HCT116 (cell line): ENCODE measurements around the gene CCDC126. TPM values are rescaled to one million over a fixed set of nuclear protein-coding genes. Genes with fewer than 3 reads are reported as not detected.

Experiments
- ATAC-seq: fragments of 200-7000 bp; cut with Tn5 transposase; 2 replicates; pipeline ENCODE4 v1.9.1; 2020; ENCODE audit warnings: mild to moderate bottlenecking, moderate library complexity
- BruUV-seq: library from RNA; stranded (reverse); fragments of 400-500 nt; replicated peaks from 2 replicates; lab custom pipeline; 2021; lab: Mats Ljungman, UMichigan
- CTCF ChIA-PET: fragments of 300-600 bp; sonication (Branson Sonifier 250); formaldehyde crosslinking; loops from one replicate; lab custom pipeline; 2021; ENCODE audit warnings: antibody characterized with exemption; lab: Charles Lee
- POLR2A ChIA-PET: fragments of 300-600, 350-600 bp; sonication (Branson Sonifier 250); formaldehyde crosslinking; loops from one replicate; lab custom pipeline; 2021; ENCODE audit warnings: antibody characterized with exemption; lab: Charles Lee
- RAD21 ChIA-PET, 2 experiments: fragments of 300-600 bp; sonication (Branson Sonifier 250); formaldehyde crosslinking; loops; one replicate each; lab custom pipeline; 2023; ENCODE audit warnings: low total read pairs in 2 of 2; ENCODE audit not compliant: uncharacterized antibody in 2 of 2, unreplicated experiment in 2 of 2, low non-redundant PET in 1 of 2; lab: Charles Lee
- DNase-seq: peaks from one replicate; pipeline ENCODE4 v3.0.0-alpha.2; 2010; ENCODE audit warnings: low read depth, low spot score
- H2AFZ ChIP-seq: fragments of 200-600 bp; shearing (Covaris generic), sonication (generic); 2 replicates; pipeline ENCODE4 v1.6.1; 2017; ENCODE audit warnings: low read depth, mixed run types, mixed read lengths, antibody characterized with exemption, low read length; ENCODE audit not compliant: poor library complexity, severe bottlenecking
- H3K27ac ChIP-seq: 2 replicates; pipeline ENCODE4 v1.5.1; 2012; ENCODE audit warnings: low read depth, low read length
- H3K27me3 ChIP-seq: fragments of 200-600 bp; sonication (generic); 2 replicates; pipeline ENCODE4 v1.6.1; 2016; ENCODE audit warnings: mixed run types, low read length, mixed read lengths; ENCODE audit not compliant: insufficient read depth
- H3K36me3 ChIP-seq, 2 experiments: fragments of 200-500 bp in 1 of 2; fragments of 200-600 bp in 1 of 2; sonication (Bioruptor generic) in 1 of 2; sonication (generic) in 1 of 2; 2 replicates each; pipeline versions ENCODE4 v1.5.1 to v1.6.1; 2014 to 2016; ENCODE audit warnings: low read length in 2 of 2, inconsistent platforms in 1 of 2, mixed read lengths in 1 of 2, mixed run types in 1 of 2; ENCODE audit not compliant: insufficient read depth in 2 of 2, control insufficient read depth in 1 of 2
- H3K4me1 ChIP-seq, 2 experiments: fragments of 200-600 bp in 1 of 2; sonication (generic) in 1 of 2; 2 replicates each; pipeline versions ENCODE4 v1.5.1 to v1.6.1; 2012 to 2017; ENCODE audit warnings: low read length in 2 of 2, inconsistent platforms in 1 of 2, mild to moderate bottlenecking in 1 of 2, mixed read lengths in 1 of 2, mixed run types in 1 of 2, moderate library complexity in 1 of 2; ENCODE audit not compliant: insufficient read depth in 2 of 2, control insufficient read depth in 1 of 2
- H3K4me2 ChIP-seq: fragments of 200-600 bp; sonication (generic); 2 replicates; pipeline ENCODE4 v1.6.1; 2017; ENCODE audit warnings: mixed run types, low read length, mixed read lengths
- H3K4me3 ChIP-seq, 2 experiments: fragments of 200-600 bp in 1 of 2; sonication (generic) in 1 of 2; replicated peaks in 1 of 2; 2 replicates each; pipeline ENCODE4 v1.5.1; 2011 to 2016; ENCODE audit warnings: low read length in 2 of 2, control low read depth in 1 of 2, low read depth in 1 of 2, mild to moderate bottlenecking in 1 of 2, mixed read lengths in 1 of 2, mixed run types in 1 of 2
- H3K79me2 ChIP-seq: fragments of 200-600 bp; sonication (generic); 2 replicates; pipeline ENCODE4 v1.6.1; 2017; ENCODE audit warnings: mild to moderate bottlenecking, mixed run types, low read length, moderate library complexity, mixed read lengths; ENCODE audit not compliant: insufficient read depth
- H3K9ac ChIP-seq: fragments of 200-600 bp; sonication (generic); 2 replicates; pipeline ENCODE4 v1.6.1; 2016; ENCODE audit warnings: low read length, mixed read lengths
- H3K9me2 ChIP-seq: fragments of 200-600 bp; sonication (generic), shearing (Covaris generic); 2 replicates; pipeline ENCODE4 v1.6.1; 2017; ENCODE audit warnings: mixed run types, mild to moderate bottlenecking, moderate library complexity; ENCODE audit not compliant: insufficient read depth
- H3K9me3 ChIP-seq, 2 experiments: fragments of 200-500 bp in 1 of 2; fragments of 200-600 bp in 1 of 2; sonication (Bioruptor generic) in 1 of 2; sonication (generic) in 1 of 2; 2 replicates each; pipeline ENCODE4 v1.6.1; 2014 to 2017; ENCODE audit warnings: low read length in 2 of 2, mixed read lengths in 2 of 2, inconsistent platforms in 1 of 2, low read depth in 1 of 2, mild to moderate bottlenecking in 1 of 2, mixed run types in 1 of 2, moderate library complexity in 1 of 2; ENCODE audit not compliant: control insufficient read depth in 1 of 2, insufficient read depth in 1 of 2
- H4K20me1 ChIP-seq: fragments of 200-600 bp; sonication (generic), shearing (Covaris generic); 2 replicates; pipeline ENCODE4 v1.6.1; 2017; ENCODE audit warnings: mixed run types, mild to moderate bottlenecking, moderate library complexity; ENCODE audit not compliant: insufficient read depth
- ATF3 ChIP-seq: IDR thresholded peaks from 2 replicates; pipeline ENCODE4 v1.6.1; 2012
- CEBPB ChIP-seq: IDR thresholded peaks from 2 replicates; pipeline ENCODE4 v1.6.1; 2012; ENCODE audit warnings: low read depth
- EGR1 ChIP-seq: IDR thresholded peaks from 2 replicates; pipeline ENCODE4 v1.6.1; 2012; ENCODE audit warnings: low read depth
- ELF1 ChIP-seq: IDR thresholded peaks from 2 replicates; pipeline ENCODE4 v1.6.1; 2012; ENCODE audit warnings: low read depth, borderline replicate concordance
- EZH2 ChIP-seq: fragments of 200-600 bp; sonication (generic); IDR thresholded peaks from 2 replicates; pipeline ENCODE4 v1.6.1; 2017; ENCODE audit warnings: antibody characterized with exemption, mixed run types
- JUND ChIP-seq: IDR thresholded peaks from 2 replicates; pipeline ENCODE4 v1.6.1; 2012
- POLR2A ChIP-seq: IDR thresholded peaks from 2 replicates; pipeline ENCODE4 v1.7.0; 2011; ENCODE audit warnings: borderline replicate concordance; ENCODE audit not compliant: insufficient read depth, insufficient read length; ENCODE audit errors: extremely low read depth
- SP1 ChIP-seq: IDR thresholded peaks from 2 replicates; pipeline ENCODE4 v1.6.1; 2012; ENCODE audit warnings: low read depth
- SRF ChIP-seq: IDR thresholded peaks from 2 replicates; pipeline ENCODE4 v1.6.1; 2012; ENCODE audit warnings: low read depth
- TCF7L2 ChIP-seq: IDR thresholded peaks from 2 replicates; pipeline ENCODE4 v1.7.0; 2011; ENCODE audit warnings: borderline replicate concordance, inconsistent platforms; ENCODE audit not compliant: insufficient read depth, insufficient read length; ENCODE audit errors: extremely low read depth
- YY1 ChIP-seq: IDR thresholded peaks from 2 replicates; pipeline ENCODE4 v1.6.1; 2011; ENCODE audit warnings: low read length, low read depth, moderate library complexity, mild to moderate bottlenecking; ENCODE audit not compliant: insufficient replicate concordance; ENCODE audit errors: extremely low read depth
- ZFX ChIP-seq: fragments of 450-650 bp; IDR thresholded peaks from 2 replicates; pipeline ENCODE4 v1.6.1; 2017
- ZNF274 ChIP-seq: fragments of 200-500 bp; sonication (Bioruptor generic); IDR thresholded peaks from 2 replicates; pipeline ENCODE4 v1.6.1; 2014; ENCODE audit warnings: mild to moderate bottlenecking, low read depth, low read length, inconsistent platforms
- intact Hi-C: fragments of 100-400 bp; cut with micrococcal nuclease; formaldehyde crosslinking; loops from 2 replicates; pipeline ENCODE4 v1.10.0; 2022
- total RNA-seq: library from RNA; stranded (reverse); gene quantifications from one replicate; pipeline ENCODE4 v1.2.1, GENCODE V29; 2021; ENCODE audit not compliant: unreplicated experiment
- TF ChIP-seq, protein P1 (sequence below): IDR thresholded peaks from 2 replicates; pipeline ENCODE4 v1.6.1; 2012; ENCODE audit warnings: low read depth
- TF ChIP-seq, protein P2 (sequence below): IDR thresholded peaks from 2 replicates; pipeline ENCODE4 v1.6.1; 2012
- TF ChIP-seq, protein P3 (sequence below), 3 experiments: fragments of 200-600 bp in 1 of 3; sonication (generic) in 1 of 3; IDR thresholded peaks in 2 of 3; conservative IDR thresholded peaks in 1 of 3; 2 replicates each; pipeline ENCODE4 v1.5.1; 2012 to 2017; ENCODE audit warnings: low read depth in 2 of 3, low read length in 2 of 3, antibody characterized with exemption in 1 of 3, borderline replicate concordance in 1 of 3, control low read depth in 1 of 3, mild to moderate bottlenecking in 1 of 3, mixed read lengths in 1 of 3, mixed run types in 1 of 3, moderate library complexity in 1 of 3; ENCODE audit not compliant: insufficient read depth in 1 of 3
- TF ChIP-seq, protein P4 (sequence below): IDR thresholded peaks from 2 replicates; pipeline ENCODE4 v1.6.1; 2011; ENCODE audit warnings: mild to moderate bottlenecking, low read length, moderate library complexity; ENCODE audit not compliant: insufficient replicate concordance; ENCODE audit errors: extremely low read depth

Gene CCDC126
- total RNA-seq, 1 experiment from 2014 or later = 5.0 TPM

DNA sequence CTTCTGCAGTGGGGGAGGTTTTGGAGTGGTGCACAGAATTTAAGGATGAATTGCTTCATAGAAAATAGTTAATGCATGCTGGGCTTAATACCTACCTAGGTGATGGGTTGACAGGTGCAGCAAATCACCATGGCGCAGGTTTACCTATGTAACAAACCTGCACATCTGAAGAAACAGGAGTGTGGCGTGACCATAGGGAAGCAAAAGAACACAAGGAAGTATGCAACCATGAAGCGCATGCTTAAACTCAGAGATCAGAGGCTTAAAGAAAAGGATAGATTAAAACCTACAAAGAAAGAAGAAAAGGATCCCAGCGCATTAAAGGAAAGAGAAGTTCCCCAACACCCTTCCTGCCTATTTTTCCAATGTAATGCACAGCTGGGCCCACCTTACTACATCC, 22.0 kb downstream of the CCDC126 start:
- Histone ChIP-seq H3K4me3 (no peak overlapping the region), H3K4me2 (no peak overlapping the region), H3K27ac (no peak overlapping the region), H3K9me3 (0 out of 4 replicates have a peak, but pooled peaks cover 0 to 5% of the 10 kb centered on the region in 2 experiments), H3K36me3 (no peaks in the 10 kb centered on the region), H3K27me3 (no peaks in the 10 kb centered on the region), H2AFZ (no peak overlapping the region), H3K79me2 (no peaks in the 10 kb centered on the region), H3K4me1 (no peaks in the 10 kb centered on the region), H4K20me1 (no peaks in the 10 kb centered on the region), H3K9ac (no peak overlapping the region), H3K9me2 (no peaks in the 10 kb centered on the region)
- BruUV-seq = no TSS peak
- no peak for TF ChIP-seq ATF3
- TF ChIP-seq, protein P1, sequence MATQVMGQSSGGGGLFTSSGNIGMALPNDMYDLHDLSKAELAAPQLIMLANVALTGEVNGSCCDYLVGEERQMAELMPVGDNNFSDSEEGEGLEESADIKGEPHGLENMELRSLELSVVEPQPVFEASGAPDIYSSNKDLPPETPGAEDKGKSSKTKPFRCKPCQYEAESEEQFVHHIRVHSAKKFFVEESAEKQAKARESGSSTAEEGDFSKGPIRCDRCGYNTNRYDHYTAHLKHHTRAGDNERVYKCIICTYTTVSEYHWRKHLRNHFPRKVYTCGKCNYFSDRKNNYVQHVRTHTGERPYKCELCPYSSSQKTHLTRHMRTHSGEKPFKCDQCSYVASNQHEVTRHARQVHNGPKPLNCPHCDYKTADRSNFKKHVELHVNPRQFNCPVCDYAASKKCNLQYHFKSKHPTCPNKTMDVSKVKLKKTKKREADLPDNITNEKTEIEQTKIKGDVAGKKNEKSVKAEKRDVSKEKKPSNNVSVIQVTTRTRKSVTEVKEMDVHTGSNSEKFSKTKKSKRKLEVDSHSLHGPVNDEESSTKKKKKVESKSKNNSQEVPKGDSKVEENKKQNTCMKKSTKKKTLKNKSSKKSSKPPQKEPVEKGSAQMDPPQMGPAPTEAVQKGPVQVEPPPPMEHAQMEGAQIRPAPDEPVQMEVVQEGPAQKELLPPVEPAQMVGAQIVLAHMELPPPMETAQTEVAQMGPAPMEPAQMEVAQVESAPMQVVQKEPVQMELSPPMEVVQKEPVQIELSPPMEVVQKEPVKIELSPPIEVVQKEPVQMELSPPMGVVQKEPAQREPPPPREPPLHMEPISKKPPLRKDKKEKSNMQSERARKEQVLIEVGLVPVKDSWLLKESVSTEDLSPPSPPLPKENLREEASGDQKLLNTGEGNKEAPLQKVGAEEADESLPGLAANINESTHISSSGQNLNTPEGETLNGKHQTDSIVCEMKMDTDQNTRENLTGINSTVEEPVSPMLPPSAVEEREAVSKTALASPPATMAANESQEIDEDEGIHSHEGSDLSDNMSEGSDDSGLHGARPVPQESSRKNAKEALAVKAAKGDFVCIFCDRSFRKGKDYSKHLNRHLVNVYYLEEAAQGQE = no peak
- TF ChIP-seq TCF7L2 = no peak
- TF ChIP-seq ZNF274 = no peak
- TF ChIP-seq SRF = no peak
- TF ChIP-seq POLR2A = no peak
- TF ChIP-seq, protein P2, sequence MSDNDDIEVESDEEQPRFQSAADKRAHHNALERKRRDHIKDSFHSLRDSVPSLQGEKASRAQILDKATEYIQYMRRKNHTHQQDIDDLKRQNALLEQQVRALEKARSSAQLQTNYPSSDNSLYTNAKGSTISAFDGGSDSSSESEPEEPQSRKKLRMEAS = no peak
- no peak for TF ChIP-seq ZFX
- TF ChIP-seq, protein P3, sequence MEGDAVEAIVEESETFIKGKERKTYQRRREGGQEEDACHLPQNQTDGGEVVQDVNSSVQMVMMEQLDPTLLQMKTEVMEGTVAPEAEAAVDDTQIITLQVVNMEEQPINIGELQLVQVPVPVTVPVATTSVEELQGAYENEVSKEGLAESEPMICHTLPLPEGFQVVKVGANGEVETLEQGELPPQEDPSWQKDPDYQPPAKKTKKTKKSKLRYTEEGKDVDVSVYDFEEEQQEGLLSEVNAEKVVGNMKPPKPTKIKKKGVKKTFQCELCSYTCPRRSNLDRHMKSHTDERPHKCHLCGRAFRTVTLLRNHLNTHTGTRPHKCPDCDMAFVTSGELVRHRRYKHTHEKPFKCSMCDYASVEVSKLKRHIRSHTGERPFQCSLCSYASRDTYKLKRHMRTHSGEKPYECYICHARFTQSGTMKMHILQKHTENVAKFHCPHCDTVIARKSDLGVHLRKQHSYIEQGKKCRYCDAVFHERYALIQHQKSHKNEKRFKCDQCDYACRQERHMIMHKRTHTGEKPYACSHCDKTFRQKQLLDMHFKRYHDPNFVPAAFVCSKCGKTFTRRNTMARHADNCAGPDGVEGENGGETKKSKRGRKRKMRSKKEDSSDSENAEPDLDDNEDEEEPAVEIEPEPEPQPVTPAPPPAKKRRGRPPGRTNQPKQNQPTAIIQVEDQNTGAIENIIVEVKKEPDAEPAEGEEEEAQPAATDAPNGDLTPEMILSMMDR (IDR thresholded peaks at IDR 0.05 in 2 of 3, conservative IDR thresholded peaks at IDR 0.05 in 1 of 3; ENCODE audit: borderline replicate concordance in 1 of 3, insufficient read depth in 1 of 3, low read depth in 2 of 3, low read length in 2 of 3) = no peak
- TF ChIP-seq ELF1 = no peak
- no peak for TF ChIP-seq EZH2
- TF ChIP-seq SP1 = no peak
- no peak for TF ChIP-seq JUND
- TF ChIP-seq CEBPB = no peak
- no peak for TF ChIP-seq YY1
- TF ChIP-seq, protein P4, sequence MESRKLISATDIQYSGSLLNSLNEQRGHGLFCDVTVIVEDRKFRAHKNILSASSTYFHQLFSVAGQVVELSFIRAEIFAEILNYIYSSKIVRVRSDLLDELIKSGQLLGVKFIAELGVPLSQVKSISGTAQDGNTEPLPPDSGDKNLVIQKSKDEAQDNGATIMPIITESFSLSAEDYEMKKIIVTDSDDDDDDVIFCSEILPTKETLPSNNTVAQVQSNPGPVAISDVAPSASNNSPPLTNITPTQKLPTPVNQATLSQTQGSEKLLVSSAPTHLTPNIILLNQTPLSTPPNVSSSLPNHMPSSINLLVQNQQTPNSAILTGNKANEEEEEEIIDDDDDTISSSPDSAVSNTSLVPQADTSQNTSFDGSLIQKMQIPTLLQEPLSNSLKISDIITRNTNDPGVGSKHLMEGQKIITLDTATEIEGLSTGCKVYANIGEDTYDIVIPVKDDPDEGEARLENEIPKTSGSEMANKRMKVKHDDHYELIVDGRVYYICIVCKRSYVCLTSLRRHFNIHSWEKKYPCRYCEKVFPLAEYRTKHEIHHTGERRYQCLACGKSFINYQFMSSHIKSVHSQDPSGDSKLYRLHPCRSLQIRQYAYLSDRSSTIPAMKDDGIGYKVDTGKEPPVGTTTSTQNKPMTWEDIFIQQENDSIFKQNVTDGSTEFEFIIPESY = no peak
- TF ChIP-seq EGR1 = no peak
- DNase-seq = no peak
- ATAC-seq = no peak
- ChIA-PET POLR2A (no interaction called here), CTCF (no interaction called here), RAD21 (no interaction called here)
- intact Hi-C loops = no loop called here
